ENCODE measurements around the gene CLK4.

Gene CLK4

GRCh38 chr5:178637356-178638074, 10.7 kb upstream of the CLK4 start:
- H3K27ac ChIP-seq: no peak overlapping the region
- no peaks in the 10 kb centered on the region for H3K36me3 ChIP-seq
- no peaks in the 10 kb centered on the region for H3K9me3 ChIP-seq
- no peaks in the 10 kb centered on the region for H3K4me1 ChIP-seq (ENCODE audit: control insufficient read depth in 1 of 2, insufficient read depth in 1 of 2, low read depth in 1 of 2, low read length in 1 of 2)
- no peak overlapping the region for H3K4me3 ChIP-seq (ENCODE audit: low read depth in 1 of 2, low read length in 1 of 2)
- no peak for TF ChIP-seq CTCF (IDR thresholded peaks at IDR 0.05)
- no peaks in the 10 kb centered on the region for H3K27me3 ChIP-seq

GRCh38 chr5:178632285-178632684, 5.4 kb upstream of the CLK4 start:
- no peak overlapping the region for H3K4me3 ChIP-seq (ENCODE audit: low read depth in 1 of 2, low read length in 1 of 2)
- H3K27me3 ChIP-seq: no peaks in the 10 kb centered on the region
- H3K36me3 ChIP-seq: no peaks in the 10 kb centered on the region
- no peaks in the 10 kb centered on the region for H3K9me3 ChIP-seq
- H3K27ac ChIP-seq: no peak overlapping the region
- peaks cover 4% of the 10 kb centered on the region in 2 experiments for H3K4me1 ChIP-seq (ENCODE audit: control insufficient read depth in 1 of 2, insufficient read depth in 1 of 2, low read depth in 1 of 2, low read length in 1 of 2)
- no peak for TF ChIP-seq CTCF (IDR thresholded peaks at IDR 0.05)

- no peak for TF ChIP-seq CTCF (IDR thresholded peaks at IDR 0.05)
Measured at GRCh38 chr5:178630951-178631350, 4.1 kb upstream of the CLK4 start.

GRCh38 chr5:178630475-178630930, 3.7 kb upstream of the CLK4 start:
- no peak for TF ChIP-seq CTCF (IDR thresholded peaks at IDR 0.05)
- Histone ChIP-seq H3K27ac (no peak overlapping the region), H3K36me3 (no peaks in the 10 kb centered on the region), H3K4me3 (ENCODE audit: low read depth in 1 of 2, low read length in 1 of 2) (no peak overlapping the region), H3K27me3 (no peaks in the 10 kb centered on the region), H3K4me1 (ENCODE audit: control insufficient read depth in 1 of 2, insufficient read depth in 1 of 2, low read depth in 1 of 2, low read length in 1 of 2) (peaks cover 8 to 9% of the 10 kb centered on the region in 2 experiments), H3K9me3 (no peaks in the 10 kb centered on the region)

More at GRCh38 chr5:178630951-178631350, 4.1 kb upstream of the CLK4 start:
- Histone ChIP-seq H3K36me3 (no peaks in the 10 kb centered on the region), H3K27ac (no peak overlapping the region), H3K9me3 (no peaks in the 10 kb centered on the region), H3K27me3 (no peaks in the 10 kb centered on the region), H3K4me1 (ENCODE audit: control insufficient read depth in 1 of 2, insufficient read depth in 1 of 2, low read depth in 1 of 2, low read length in 1 of 2) (peaks cover 5 to 6% of the 10 kb centered on the region in 2 experiments), H3K4me3 (ENCODE audit: low read depth in 1 of 2, low read length in 1 of 2) (no peak overlapping the region)

- Histone ChIP-seq H3K27ac (peak overlapping the region; percentile 96), H3K9me3 (no peaks in the 10 kb centered on the region), H3K36me3 (peaks cover 11% of the 10 kb centered on the region), H3K4me3 (ENCODE audit: low read depth in 1 of 2, low read length in 1 of 2) (peak overlapping the region; percentile 89 to 98), H3K27me3 (no peaks in the 10 kb centered on the region), H3K4me1 (ENCODE audit: control insufficient read depth in 1 of 2, insufficient read depth in 1 of 2, low read depth in 1 of 2, low read length in 1 of 2) (peaks cover 35 to 37% of the 10 kb centered on the region in 2 experiments)
- TF ChIP-seq CTCF (IDR thresholded peaks at IDR 0.05): no peak
Measured at GRCh38 chr5:178627259-178627598, 379 bp upstream of the CLK4 start.

Data from neutrophil (primary cell).